Chondrocyte (in vitro differentiated cells): ENCODE data around the gene TMEM91. TPM values are rescaled to one million over a fixed set of nuclear protein-coding genes. Genes with fewer than 3 reads are reported as not detected.
A peak's percentile ranks its signal among the peaks of the same experiment; 100 is the strongest.
"Not testable (repeated sequence)": the region's sequence is repeated elsewhere in the genome, so short reads cannot be mapped to it uniquely, and the experiment has no call there.

Experiments used
- DNase-seq: peaks from one replicate; pipeline ENCODE4 v3.0.0; 2021; ENCODE audit warnings: mixed read lengths, low spot score
- H3K27ac Mint-ChIP-seq: one replicate; pipeline ENCODE4 v1.8.0; 2021; ENCODE audit warnings: mild to moderate bottlenecking, moderate library complexity, mixed read lengths; ENCODE audit not compliant: unreplicated experiment
- H3K27me3 Mint-ChIP-seq: 2 replicates; pipeline ENCODE4 v1.8.0; 2021; ENCODE audit warnings: low read depth, mixed read lengths
- H3K36me3 Mint-ChIP-seq: 2 replicates; pipeline ENCODE4 v1.8.0; 2021; ENCODE audit warnings: low read depth, mixed read lengths
- H3K4me1 Mint-ChIP-seq: 2 replicates; pipeline ENCODE4 v1.8.0; 2021; ENCODE audit warnings: low read depth, mild to moderate bottlenecking, mixed read lengths
- H3K4me3 Mint-ChIP-seq: one replicate; pipeline ENCODE4 v1.8.0; 2021; ENCODE audit warnings: mild to moderate bottlenecking, moderate library complexity, mixed read lengths; ENCODE audit not compliant: unreplicated experiment
- H3K9me3 Mint-ChIP-seq: 2 replicates; pipeline ENCODE4 v1.8.0; 2021; ENCODE audit warnings: low read depth, mixed read lengths
- total RNA-seq: library from RNA; stranded (reverse); gene quantifications from 3 replicates; pipeline ENCODE4 v1.2.1, GENCODE V29; 2021
- TF ChIP-seq, protein P1 (sequence below): fragments of 200-600 bp; sonication (generic); IDR thresholded peaks from 2 replicates; pipeline ENCODE4 v1.5.0; 2021; ENCODE audit warnings: antibody characterized with exemption, mild to moderate bottlenecking, moderate library complexity

The TMEM91 gene
- total RNA-seq, 1 donor from 2014 or later, result 4.8 TPM

DNA sequence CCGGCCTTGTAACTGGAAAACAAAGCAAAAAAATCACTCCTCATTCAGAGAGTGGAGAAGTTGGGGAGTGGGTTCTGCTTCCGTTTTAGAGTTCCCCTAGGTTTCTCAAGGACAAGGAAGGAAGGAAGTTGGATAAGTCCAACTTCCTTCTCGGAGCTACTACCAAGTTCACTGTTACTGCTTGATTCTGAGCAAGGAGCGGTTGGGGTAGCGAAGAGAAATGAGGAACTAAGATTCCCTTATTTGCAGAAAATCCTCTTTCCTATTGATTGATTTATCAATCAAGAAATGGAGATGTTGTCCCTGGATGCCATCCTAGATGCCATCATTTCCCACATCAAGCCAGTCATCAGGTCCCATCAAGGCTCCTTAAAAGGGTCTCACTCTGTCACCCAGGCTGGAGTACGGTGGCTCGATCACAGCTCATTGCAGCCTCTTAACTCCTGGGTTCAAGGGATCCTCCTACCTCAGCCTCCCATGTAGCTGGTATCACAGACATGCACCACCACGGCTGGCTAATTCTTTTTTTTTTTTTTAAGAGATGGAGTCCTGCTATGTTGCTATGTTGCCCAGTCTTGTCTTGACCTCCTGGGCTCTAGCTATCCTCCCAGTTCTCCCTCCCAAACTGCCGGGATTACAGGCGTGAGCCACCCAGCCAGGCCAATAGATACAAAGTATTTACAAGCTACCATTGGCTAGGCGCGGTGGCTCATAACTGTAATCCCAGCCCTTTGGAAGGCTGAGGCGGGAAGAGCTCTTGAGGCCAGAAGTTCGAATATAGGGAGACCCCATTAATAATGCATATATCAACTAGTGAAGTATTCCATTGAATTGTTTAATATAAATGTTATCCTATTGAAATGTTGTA is 11.6 kb upstream of the TMEM91 start:
- Mint-ChIP-seq H3K36me3 (no peaks in the 10 kb centered on the region), H3K4me1 (peaks cover 36% of the 10 kb centered on the region), H3K9me3 (no peaks in the 10 kb centered on the region), H3K27ac (peak overlapping the region; percentile 100), H3K27me3 (no peaks in the 10 kb centered on the region), H3K4me3 (peak overlapping the region; percentile 94)
- no peak for DNase-seq
- TF ChIP-seq, protein P1, sequence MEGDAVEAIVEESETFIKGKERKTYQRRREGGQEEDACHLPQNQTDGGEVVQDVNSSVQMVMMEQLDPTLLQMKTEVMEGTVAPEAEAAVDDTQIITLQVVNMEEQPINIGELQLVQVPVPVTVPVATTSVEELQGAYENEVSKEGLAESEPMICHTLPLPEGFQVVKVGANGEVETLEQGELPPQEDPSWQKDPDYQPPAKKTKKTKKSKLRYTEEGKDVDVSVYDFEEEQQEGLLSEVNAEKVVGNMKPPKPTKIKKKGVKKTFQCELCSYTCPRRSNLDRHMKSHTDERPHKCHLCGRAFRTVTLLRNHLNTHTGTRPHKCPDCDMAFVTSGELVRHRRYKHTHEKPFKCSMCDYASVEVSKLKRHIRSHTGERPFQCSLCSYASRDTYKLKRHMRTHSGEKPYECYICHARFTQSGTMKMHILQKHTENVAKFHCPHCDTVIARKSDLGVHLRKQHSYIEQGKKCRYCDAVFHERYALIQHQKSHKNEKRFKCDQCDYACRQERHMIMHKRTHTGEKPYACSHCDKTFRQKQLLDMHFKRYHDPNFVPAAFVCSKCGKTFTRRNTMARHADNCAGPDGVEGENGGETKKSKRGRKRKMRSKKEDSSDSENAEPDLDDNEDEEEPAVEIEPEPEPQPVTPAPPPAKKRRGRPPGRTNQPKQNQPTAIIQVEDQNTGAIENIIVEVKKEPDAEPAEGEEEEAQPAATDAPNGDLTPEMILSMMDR, result no peak

DNA sequence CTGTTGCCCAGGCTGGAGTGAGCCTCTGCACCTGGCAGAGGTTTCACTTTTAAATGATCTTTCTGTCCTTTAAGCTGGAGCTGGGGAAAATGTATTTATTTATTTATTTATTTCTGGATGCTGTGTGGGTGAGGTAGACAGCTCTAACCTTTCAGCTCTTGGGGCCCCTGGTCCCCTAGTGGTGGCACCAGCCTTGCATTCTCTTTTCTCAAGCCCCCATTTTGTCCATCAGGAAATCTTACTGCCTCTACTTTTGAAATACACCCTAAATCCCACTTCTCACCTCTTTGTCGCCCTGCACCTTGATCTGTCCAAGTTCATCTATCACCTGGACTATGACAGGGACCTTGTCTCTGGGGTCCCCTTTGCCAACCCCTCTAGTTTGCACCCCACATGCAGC is 10.2 kb upstream of the TMEM91 start:
- no peaks in the 10 kb centered on the region for H3K9me3 Mint-ChIP-seq
- peaks cover 36% of the 10 kb centered on the region for H3K4me1 Mint-ChIP-seq
- TF ChIP-seq, protein P1, result peak; percentile 25
- no peak overlapping the region for H3K27ac Mint-ChIP-seq
- H3K36me3 Mint-ChIP-seq, result no peaks in the 10 kb centered on the region
- no peak overlapping the region for H3K4me3 Mint-ChIP-seq
- H3K27me3 Mint-ChIP-seq, result no peaks in the 10 kb centered on the region
- DNase-seq, result no peak

DNA sequence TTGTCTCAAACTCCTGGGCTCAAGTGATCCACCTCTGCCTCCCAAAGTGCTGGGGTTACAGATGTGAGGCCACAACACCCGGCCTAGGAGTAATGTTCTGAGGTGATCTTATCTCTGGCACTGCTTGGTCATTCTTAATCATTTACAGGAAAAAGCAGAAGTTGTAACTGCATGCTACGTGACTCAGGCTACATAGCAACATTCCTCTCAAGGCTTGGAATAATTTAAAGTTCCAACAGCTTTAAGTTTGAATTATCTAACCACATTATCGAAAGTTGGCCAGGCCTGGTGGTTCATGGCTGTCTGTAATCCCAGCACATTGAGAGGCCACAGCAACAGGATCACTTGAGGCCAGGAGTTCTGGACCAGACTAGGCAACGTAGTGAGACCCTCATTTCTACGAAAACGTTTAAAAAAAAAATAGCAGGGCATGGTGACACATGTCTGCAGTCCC is 8.5 kb upstream of the TMEM91 start:
- Mint-ChIP-seq H3K4me1 (peaks cover 35% of the 10 kb centered on the region), H3K27me3 (no peaks in the 10 kb centered on the region), H3K27ac (peak overlapping the region; percentile 94), H3K4me3 (no peak overlapping the region), H3K36me3 (no peaks in the 10 kb centered on the region), H3K9me3 (no peaks in the 10 kb centered on the region)
- TF ChIP-seq, protein P1, result no peak
- no peak for DNase-seq

DNA sequence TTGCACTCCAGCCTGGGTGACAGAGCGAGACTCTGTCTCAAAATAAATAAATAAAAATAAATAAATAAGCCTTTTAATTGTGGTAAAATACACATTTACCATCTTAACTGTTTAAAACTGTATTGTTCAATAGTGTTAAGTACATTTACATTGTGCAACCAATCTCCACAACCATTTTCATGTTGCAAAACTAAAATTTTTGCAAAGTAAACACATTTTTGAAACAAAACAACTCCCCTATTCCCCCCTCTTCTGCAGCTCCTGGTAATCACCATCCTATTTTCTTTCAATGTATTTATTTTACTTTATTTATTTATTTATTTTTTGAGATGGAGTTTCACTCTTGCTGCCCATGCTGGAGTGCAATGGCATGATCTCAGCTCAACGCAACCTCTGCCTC is 6.6 kb upstream of the TMEM91 start:
- no peaks in the 10 kb centered on the region for H3K27me3 Mint-ChIP-seq
- H3K36me3 Mint-ChIP-seq, result no peaks in the 10 kb centered on the region
- H3K27ac Mint-ChIP-seq, result no peak overlapping the region
- TF ChIP-seq, protein P1, result no peak
- no peak overlapping the region for H3K4me3 Mint-ChIP-seq
- H3K4me1 Mint-ChIP-seq, result peaks cover 31% of the 10 kb centered on the region
- H3K9me3 Mint-ChIP-seq, result no peaks in the 10 kb centered on the region
- DNase-seq, result no peak

DNA sequence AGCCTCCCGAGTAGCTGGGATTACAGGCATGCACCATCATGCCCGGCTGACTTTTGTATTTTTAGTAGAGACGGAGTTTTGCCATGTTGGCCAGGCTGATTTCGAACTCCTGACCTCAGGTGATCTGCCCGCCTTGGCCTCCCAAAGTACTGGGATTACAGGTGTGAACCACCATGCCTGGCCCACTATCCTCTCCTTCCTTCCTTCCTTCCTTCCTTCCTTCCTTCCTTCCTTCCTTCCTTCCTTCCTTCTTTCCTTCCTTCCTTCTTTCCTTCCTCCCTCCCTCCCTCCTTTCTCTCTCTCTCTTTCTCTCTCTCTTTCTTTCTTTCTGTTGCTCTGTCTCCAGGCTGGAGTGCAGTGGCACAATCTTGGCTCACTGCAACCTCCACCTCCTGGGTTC is 5.2 kb upstream of the TMEM91 start:
- not testable (repeated sequence) for H3K27me3 Mint-ChIP-seq, H3K4me3 Mint-ChIP-seq, H3K36me3 Mint-ChIP-seq, H3K27ac Mint-ChIP-seq, DNase-seq, H3K9me3 Mint-ChIP-seq
- H3K4me1 Mint-ChIP-seq, result peaks cover 32% of the 10 kb centered on the region

DNA sequence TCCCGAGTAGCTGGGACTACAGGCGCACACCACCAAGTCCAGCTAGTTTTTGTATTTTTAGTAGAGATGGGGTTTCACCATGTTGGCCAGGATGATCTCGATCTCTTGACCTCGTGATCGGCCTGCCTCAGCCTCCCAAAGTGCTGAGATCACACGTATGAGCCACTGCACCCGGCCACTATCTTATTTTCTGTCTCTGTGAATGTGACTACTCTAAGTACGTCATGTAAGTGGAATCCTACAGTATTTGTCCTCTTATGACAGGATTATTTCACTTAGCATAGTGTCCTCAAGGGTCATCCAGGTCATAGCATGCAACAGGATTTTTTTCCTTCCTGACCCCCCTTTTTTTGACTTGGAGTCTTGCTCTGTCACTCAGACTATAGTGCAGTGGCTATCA is 4.8 kb upstream of the TMEM91 start:
- Mint-ChIP-seq H3K36me3 (no peaks in the 10 kb centered on the region), H3K4me3 (no peak overlapping the region), H3K27ac (no peak overlapping the region), H3K27me3 (no peaks in the 10 kb centered on the region), H3K4me1 (peaks cover 31% of the 10 kb centered on the region), H3K9me3 (no peaks in the 10 kb centered on the region)
- TF ChIP-seq, protein P1, result no peak
- DNase-seq, result no peak
